Measurements from ENCODE around the gene CHPT1.

DNA sequence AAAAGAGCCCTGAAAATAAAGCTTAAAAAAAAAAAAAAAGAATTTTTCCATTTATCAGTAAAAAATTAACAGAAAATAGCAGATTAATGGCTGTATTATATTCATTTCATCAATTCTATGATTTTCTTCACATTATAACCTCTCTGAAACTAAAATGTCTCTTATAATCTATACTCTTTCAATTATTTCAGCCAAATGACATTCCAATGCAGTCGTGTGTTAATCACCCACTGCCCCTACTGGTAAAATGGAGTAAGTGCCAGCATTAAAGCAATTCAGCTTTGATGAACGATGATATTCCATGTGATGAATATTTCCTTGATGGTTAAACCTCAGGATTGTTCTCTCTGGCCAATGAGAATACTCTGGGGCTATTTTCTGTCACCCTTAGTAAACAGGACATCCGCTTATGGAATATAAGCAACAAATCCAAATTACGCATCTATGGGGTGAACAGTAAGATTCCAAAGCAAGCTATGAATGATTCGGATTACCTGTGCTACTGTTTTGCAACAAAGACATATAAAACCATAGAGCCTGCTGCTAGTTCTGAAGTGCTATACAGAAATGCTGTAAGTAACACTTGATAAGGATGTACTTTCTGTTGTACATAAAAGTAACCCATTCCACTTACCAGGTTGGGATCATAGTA, 62.1 kb downstream of the CHPT1 start:
- TF ChIP-seq, protein P1, sequence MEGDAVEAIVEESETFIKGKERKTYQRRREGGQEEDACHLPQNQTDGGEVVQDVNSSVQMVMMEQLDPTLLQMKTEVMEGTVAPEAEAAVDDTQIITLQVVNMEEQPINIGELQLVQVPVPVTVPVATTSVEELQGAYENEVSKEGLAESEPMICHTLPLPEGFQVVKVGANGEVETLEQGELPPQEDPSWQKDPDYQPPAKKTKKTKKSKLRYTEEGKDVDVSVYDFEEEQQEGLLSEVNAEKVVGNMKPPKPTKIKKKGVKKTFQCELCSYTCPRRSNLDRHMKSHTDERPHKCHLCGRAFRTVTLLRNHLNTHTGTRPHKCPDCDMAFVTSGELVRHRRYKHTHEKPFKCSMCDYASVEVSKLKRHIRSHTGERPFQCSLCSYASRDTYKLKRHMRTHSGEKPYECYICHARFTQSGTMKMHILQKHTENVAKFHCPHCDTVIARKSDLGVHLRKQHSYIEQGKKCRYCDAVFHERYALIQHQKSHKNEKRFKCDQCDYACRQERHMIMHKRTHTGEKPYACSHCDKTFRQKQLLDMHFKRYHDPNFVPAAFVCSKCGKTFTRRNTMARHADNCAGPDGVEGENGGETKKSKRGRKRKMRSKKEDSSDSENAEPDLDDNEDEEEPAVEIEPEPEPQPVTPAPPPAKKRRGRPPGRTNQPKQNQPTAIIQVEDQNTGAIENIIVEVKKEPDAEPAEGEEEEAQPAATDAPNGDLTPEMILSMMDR (IDR thresholded peaks at IDR 0.05) = peak; percentile 62 to 72 (median 71)
- no peak for TF ChIP-seq POLR2A (IDR thresholded peaks at IDR 0.05)
- TF ChIP-seq EP300 (IDR thresholded peaks at IDR 0.05) = no peak
